PC-9 (cell line): ENCODE data around the gene FRMD6.
"Not testable (repeated sequence)": the region's sequence is repeated elsewhere in the genome, so short reads cannot be mapped to it uniquely, and the experiment has no call there.

ENCODE experiments used
- CTCF ChIP-seq: fragments of 200-600 bp; sonication (generic); conservative IDR thresholded peaks from 2 replicates; pipeline ENCODE4 v1.6.1; 2017; ENCODE audit warnings: mixed run types, antibody characterized with exemption, mild to moderate bottlenecking, moderate library complexity
- EZH2 ChIP-seq: fragments of 200-600 bp; sonication (generic); IDR thresholded peaks from 2 replicates; pipeline ENCODE4 v1.8.0; 2017; ENCODE audit warnings: antibody characterized with exemption, low read depth

GRCh38 chr14:51633298-51633697 lies 18.4 kb upstream of the FRMD6 start:
- TF ChIP-seq CTCF, EZH2: not testable (repeated sequence)
